Stimulated activated CD4-positive, alpha-beta T cell treated with anti-CD3 and anti-CD28 coated beads, Interleukin-2, amount 100 ng/mL, for 4 hours (primary cell): ENCODE data around the gene TMEM100.

Source experiments
- DNase-seq: peaks from one replicate; pipeline ENCODE4 v3.0.0-alpha.2; 2020; ENCODE audit warnings: low read depth

Gene TMEM100

GRCh38 chr17:55717898-55718735 is 4.5 kb downstream of the TMEM100 start:
- peak; percentile 41 for DNase-seq

DNA sequence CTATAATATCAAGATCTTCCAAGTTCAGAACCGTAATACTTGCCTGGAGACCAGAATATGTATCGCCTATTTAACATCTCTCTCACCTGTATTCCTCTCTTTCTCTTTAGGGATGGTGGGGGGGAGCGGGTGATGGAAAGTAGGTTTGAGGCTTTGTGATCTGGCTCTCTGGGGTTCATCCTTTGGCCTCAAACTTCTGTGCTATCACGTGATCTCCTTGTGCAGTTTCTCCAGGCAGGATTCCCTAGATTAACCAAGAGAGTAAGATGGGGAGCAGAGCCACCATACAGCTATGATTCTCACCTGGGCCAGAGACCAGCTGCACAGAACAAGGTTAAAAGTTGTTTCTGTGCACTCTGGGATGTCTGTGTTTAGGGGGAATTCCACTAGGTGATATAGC is 5.2 kb downstream of the TMEM100 start:
- no peak for DNase-seq

DNA sequence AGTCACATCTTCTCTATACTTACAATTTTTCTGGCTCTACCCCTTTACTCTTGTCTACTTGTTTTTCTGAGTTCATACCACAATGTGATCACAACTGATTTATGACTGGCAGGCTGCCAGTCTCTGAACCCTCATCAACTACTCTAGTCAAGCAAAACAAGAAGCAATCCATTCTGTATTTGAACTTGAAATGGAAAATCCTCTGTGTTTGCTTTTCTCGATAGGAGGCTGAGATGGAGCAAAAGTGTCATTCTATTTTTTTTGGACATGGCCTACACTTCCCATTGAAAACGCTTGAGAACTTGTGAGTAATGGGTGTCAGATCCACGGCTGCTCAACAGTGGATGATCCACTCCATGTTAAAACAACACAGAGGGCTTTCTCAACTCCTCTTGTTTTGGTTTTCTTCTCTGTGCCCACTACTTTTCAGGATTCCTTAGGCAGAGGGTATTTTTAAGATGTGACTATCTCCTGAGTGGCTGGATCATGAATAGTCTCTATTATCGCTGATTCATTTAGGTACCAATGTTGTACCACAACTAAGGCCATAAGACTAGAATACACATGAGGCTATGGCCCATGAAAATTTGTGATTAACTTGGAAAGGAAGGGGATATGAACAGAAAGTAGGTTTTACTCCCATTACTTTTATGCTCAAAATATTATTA is 11.7 kb downstream of the TMEM100 start:
- no peak for DNase-seq

DNA sequence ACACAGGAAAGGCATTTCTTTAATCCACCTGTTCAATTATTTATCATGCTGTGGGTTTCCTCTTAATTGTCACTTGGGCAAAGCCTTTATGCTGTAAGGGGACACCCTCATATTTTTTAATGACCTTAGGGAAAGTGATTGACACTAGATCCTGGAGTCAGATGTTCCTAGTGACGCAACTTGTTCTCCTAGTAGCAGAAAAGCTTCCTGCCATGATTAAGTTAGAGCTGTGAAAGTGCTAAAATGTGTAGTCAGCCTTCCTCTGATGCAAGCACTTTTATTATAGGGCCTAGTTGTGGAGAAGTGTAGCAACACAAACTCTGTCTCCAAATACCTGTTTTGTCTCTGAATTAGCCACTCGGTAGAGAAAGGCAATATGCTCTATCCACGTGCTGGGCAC is 12.3 kb downstream of the TMEM100 start:
- DNase-seq: no peak

DNA sequence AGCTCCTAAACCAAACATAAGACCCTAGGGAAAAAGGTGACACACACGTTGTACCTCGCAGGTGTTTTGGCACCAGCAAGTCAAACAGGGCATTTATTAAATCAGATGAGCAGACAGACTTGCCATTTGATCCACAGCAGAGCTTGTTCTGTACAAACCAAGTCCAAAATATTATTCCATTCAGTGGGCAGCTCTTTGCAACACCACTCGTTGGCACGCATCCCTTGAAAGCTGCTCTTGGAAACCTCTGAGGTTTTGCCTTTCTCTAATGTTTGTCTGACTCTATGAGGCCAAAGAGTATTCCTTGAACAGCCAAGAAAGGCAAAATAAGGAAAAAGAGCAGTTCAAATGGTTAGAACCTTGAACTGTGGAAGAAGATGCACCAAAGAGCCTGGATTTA is 12.7 kb downstream of the TMEM100 start:
- no peak for DNase-seq

GRCh38 chr17:55709440-55709839 is 13.2 kb downstream of the TMEM100 start:
- DNase-seq: no peak

DNA sequence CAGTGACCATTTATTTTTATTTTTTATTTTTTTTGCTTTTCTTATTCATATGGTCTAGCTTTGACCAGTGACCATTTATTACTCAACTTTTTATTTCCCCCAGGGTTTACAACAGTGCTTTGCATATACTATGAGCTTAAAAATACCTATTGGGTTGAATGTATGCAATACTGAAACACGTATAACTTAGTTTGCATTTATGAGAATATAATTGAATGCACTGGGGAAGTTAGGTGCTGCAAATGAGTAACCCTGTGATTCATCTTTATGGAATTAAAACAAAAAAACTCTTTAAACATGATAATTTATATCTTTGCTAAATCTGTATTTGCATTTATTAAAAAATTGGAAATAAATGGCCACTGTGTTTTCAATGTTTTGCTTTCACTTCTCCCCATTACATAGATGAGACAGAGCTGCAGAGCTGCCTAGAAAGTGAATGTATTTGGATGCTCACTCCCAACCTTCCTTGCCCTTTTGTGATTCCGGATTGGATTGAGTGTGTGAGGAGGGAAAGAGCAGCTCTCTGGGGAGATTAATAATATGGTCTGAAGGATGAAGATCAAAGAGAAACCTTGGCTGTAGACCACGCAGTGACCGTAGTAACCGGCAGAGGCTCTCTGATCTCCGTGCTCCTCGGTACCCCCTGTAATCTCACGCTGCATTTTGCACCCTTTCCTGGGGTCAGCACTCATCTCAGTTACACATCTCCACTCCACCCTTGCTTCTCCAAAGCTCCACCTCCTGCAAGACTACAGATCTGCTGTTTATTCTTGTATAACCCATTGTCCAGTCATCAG is 14.3 kb downstream of the TMEM100 start:
- no peak for DNase-seq

GRCh38 chr17:55706808-55707773 is 15.6 kb downstream of the TMEM100 start:
- DNase-seq: no peak

DNA sequence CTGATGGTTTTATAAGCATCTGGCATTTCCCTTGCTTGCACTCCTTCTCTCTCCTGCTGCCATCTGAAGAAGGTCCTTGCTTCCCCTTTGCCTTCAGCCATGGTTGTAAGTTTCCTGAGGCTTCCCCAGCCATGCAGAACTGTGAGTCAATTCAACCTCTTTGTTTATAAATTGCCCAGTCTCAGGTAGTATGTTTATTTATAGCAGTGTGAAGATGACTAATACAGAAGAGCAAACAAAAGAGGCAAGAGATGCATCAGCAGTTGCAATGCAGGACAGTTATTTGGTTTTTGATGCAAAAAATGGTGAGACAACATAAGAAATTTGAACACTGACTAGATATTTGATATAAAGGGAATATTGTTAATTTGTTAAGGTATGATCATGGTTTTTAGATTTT is 16.8 kb downstream of the TMEM100 start:
- no peak for DNase-seq

DNA sequence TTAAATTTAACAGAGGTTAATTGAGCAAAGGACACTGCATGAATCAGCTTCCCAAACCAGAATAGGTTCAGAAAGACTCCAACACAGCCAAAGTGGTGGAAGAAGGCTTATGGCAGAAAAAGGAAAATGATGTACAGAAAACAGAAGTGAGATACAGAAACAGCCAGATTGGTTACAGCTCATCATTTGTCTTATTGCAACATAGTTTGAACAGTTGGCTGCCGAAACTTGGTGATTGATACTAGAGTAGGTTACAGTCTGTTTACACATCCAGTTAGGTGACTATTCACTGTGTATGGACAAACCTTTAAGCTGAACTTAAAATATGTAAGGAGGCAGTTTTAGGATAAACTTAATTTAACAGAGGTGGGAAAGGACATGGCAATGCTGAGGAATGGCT is 18.3 kb downstream of the TMEM100 start:
- DNase-seq: no peak

- no peak for DNase-seq
These were observed 20.5 kb downstream of the TMEM100 start for GRCh38 chr17:55702150-55702549.

DNA sequence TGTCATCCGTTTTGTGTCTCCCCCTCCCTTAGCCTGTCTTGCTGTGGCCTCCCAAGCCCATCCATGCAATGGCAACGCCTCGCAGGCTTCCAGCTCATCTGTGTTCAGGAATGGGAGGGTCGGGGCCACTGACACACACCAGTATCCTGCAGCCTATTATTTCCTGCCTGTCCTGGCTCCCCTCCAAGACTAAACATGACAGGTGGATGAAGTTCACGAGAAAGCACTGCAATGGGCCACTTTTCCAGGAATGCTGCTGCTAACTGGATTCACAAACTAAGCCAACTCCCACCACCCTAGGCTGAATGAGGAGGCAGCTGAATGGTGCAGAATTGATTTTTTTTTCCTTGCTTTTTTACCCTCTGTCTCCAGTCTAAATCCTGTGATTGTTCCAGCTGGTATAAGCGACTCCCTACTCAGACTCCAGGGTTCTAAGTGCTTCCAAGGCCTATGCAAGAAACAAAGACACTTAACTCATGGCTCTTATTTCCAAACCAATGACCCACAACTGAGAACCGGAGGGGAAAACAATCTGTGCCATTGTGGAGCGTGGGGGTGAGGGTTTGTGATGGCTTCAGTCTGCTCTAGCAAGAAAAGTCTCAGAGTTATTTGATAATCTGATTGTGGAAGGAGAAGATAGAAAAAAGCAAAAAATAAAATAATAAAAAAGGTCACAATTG is 23.3 kb downstream of the TMEM100 start:
- no peak for DNase-seq

DNA sequence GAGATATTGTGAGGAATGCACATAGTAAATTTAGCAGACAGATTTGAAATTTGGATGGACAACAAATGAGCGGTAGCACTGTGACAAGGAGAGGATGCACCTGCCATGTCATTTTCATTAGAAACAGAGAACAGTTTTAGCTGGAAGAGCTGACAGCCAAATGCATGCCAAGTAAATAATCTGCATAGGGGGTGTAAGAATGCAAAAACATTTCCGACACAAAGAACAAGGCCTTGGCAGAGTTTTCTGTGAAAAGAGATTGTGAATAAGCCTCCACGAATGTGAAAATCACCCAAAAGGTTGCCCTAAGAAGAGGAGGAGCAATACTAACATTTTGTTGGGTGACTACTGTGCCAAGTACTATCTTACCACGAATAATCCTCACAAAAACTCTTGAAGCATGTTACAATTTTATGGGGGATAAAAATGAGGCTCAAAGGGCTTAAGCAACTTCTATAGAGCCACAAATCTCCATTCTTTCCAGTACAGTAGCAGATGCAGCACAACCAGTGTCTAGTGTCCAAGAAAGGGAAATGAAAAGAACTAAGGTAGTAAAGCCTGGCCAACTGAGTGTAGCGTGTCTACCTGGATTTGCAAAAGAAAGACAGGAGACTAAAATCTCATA is 28.3 kb downstream of the TMEM100 start:
- no peak for DNase-seq

GRCh38 chr17:55693254-55694216 is 29.1 kb downstream of the TMEM100 start:
- no peak for DNase-seq

- DNase-seq: no peak
These were observed 30.4 kb downstream of the TMEM100 start for GRCh38 chr17:55692276-55692675.

DNA sequence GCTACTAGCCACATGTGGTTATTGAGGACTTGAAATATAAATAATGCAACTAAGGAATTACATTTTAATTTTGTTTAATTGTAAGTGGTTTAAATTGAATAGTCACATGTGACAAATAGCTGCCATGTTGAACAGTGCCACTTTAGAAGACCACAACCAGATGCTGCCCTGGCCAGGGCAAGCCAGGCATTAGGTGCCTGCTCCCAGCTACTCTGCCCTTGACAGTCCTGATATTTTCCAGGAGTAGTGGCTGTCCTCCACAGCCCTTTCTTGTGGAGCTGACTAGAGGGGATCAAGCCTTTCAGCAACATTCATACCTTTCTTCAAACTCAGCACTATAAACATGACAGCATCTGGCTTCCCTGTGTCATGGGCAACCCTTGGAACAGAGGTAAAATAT is 31.0 kb downstream of the TMEM100 start:
- DNase-seq: no peak

- no peak for DNase-seq
These were observed 32.6 kb downstream of the TMEM100 start for GRCh38 chr17:55690105-55690508.

GRCh38 chr17:55689672-55690071 is 33.0 kb downstream of the TMEM100 start:
- no peak for DNase-seq

- no peak for DNase-seq
These were observed 34.6 kb downstream of the TMEM100 start for GRCh38 chr17:55688057-55688456.
